GM18868 (cell line): ENCODE data around the gene ARFIP2.
A peak's percentile ranks its signal among the peaks of the same experiment; 100 is the strongest.
"Not testable (repeated sequence)": the region's sequence is repeated elsewhere in the genome, so short reads cannot be mapped to it uniquely, and the experiment has no call there.

Source experiments
- ATAC-seq: cut with Tn5 transposase; IDR thresholded peaks from one replicate; pipeline ENCODE4 v1.9.1; 2021; ENCODE audit warnings: mild to moderate bottlenecking, moderate library complexity; ENCODE audit not compliant: unreplicated experiment

Gene ARFIP2

GRCh38 chr11:6481012-6481923 is at the start of gene ARFIP2, which contains the start of gene TIMM10B:
Gene ARFIP2 (minus strand): TSS chr11:6481331. CDS start chr11:6480421, 910 bp downstream.
Gene TIMM10B (plus strand): TSS chr11:6481501. CDS start chr11:6481517, 16 bp downstream.
- peak; percentile 99 for ATAC-seq

GRCh38 chr11:6530848-6531247 is 49.7 kb upstream of the ARFIP2 start:
- ATAC-seq, result no peak

GRCh38 chr11:6529266-6529665 is 48.1 kb upstream of the ARFIP2 start:
- no peak for ATAC-seq

DNA sequence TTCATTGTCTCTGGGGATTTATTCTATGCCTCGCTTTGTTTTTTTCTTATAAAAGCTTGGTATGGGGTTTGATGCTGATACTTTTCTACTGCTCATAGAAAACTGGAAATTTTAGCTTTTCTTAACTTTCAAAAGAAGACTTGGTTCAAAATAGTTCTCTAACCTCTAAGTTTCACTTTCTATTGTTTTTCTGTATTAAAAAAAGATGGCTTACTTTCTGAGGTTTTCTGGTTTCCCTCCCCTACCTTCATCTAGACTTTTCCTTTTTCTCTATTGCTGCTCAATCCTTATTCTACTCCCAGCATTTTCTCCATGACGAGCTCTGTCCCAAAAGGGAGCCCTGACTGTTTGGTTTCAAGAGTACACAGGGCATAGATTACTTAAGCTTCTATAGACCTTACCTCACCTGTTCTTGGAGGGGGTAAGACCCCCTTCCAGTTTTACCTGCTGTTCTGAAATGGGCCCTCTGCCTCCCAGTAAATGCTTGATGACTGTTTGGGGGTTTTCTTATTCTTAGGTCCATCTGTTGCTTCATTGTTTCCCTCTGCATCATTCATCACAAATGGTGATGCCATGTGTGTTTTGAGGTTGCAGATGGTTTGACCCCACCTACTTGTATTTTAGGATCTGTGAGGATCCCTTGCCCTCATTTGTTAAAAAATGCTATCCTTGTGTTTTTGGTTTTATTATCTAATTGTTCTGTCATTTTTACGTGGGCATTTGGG is 45.4 kb upstream of the ARFIP2 start:
- peak; percentile 63 for ATAC-seq

GRCh38 chr11:6523253-6523652 is 42.1 kb upstream of the ARFIP2 start:
- ATAC-seq, result no peak

DNA sequence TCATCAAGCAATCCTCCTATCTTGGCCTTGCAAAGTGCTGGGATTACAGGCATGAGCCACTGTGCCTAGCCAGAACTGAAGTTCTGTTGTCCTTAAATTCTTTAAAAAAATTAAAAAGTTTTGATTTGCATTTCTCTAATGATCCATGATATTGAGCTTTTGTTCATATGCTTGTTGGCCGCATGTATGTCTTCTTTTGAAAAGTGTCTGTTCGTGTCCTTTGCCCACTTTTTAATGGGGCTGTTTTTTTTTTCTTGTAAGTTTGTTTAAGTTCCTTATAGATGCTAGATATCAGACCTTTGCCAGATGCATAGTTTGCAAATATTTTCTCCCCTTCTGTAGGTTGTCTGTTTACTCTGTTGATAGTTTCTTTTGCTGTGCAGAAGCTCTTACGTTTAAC is 40.8 kb upstream of the ARFIP2 start:
- ATAC-seq, result not testable (repeated sequence)

GRCh38 chr11:6520265-6520664 is 39.1 kb upstream of the ARFIP2 start:
- no peak for ATAC-seq

GRCh38 chr11:6516865-6517264 is 35.7 kb upstream of the ARFIP2 start:
- no peak for ATAC-seq

DNA sequence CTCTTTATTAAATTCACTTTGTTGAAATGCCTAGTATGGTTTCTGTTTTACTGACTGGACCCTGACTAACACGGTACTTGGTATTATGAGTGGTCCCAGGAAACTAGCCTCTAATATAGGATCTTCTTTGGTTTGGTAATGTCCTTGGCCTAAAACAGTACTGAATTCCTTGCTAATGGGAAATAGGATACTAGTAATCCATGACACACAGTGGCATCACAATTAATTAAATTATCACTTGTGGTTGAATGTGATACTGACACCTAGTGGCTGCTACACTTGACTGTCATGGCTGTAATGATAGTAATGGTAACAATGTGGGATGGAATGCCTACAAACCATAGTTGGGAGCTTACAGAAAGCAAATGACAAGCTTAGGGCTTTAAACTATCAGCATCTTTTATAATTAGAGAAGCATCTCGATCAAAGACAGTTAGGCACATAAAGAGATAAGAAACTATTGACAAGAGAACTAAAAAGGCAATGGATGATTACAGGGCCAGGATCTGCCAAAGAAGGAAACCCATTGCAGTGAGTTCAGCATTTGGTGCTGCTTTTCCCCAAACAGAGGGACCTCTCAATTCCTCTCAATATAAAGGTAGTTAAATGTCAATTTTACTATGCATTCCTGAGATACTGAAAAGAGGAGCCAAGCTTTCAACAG is 24.6 kb upstream of the ARFIP2 start:
- no peak for ATAC-seq

GRCh38 chr11:6504166-6504565 is 23.0 kb upstream of the ARFIP2 start:
- ATAC-seq, result no peak

- ATAC-seq, result no peak
Observed at GRCh38 chr11:6502382-6502781, 21.3 kb upstream of the ARFIP2 start.

DNA sequence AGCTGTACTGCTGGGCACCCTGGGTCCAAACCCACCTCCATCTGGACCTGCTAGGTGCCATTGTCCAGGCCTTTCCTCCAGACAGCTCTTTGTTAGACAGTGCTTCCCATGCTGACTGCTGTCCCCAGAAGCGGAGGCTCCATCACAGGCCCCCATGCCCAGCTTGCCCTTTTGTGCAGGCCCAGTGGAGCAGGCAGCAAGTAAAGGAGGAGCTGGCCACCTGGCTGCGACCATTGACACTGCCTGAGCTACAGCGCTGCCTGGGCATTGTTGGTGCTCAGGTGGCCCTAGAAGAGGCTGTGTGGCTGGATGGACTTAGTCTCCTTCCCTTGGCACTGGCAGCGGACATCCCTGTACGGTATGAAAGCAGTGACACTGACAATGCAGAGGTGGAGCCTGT is 17.4 kb upstream of the ARFIP2 start:
- ATAC-seq, result no peak

- no peak for ATAC-seq
Observed at GRCh38 chr11:6498121-6498520, 17.0 kb upstream of the ARFIP2 start.

GRCh38 chr11:6497069-6497839 is 16.1 kb upstream of the ARFIP2 start, which contains the start of gene DNHD1:
Gene DNHD1 (plus strand): TSS chr11:6497280. CDS start chr11:6498216, 936 bp downstream.
- ATAC-seq, result no peak

- no peak for ATAC-seq
Observed at GRCh38 chr11:6489306-6489705, 8.2 kb upstream of the ARFIP2 start.

DNA sequence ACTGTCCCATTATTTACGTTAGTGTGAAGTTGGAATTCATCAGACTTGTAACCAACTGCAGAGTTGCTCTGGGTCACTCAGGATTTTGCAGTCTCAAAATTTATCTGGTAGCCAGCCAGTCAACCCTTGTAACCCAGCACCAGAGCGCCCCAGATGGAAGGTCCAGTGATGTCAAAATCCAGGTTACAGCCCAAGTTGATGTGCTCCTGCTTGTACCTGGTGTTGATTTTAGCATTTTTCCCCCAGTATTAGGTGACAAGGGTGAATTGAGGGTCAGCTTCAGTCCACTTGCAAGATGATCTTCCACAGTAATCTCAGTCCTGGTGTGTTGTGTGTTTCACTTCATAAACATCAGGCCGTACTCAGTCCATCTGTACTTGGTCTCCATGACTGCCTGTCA is 7.7 kb upstream of the ARFIP2 start:
- ATAC-seq, result no peak

DNA sequence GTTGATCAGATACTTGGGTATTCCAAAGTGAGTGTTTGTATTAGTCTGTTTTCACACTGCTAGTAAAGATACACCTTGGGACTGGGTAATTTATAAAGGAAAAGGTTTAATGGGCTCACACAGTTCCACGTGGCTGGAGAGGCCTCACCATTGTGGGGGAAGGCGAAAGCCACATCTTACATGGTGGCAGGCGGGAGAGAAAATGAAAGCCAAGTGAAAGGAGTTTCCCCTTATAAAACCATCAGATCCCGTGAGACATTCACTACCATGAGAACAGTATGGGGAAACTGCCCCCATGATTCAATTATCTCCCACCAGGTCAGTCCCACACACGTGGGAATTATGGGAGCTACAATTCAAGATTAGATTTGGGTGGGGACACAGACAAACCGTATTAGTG is 7.2 kb upstream of the ARFIP2 start:
- ATAC-seq, result no peak

DNA sequence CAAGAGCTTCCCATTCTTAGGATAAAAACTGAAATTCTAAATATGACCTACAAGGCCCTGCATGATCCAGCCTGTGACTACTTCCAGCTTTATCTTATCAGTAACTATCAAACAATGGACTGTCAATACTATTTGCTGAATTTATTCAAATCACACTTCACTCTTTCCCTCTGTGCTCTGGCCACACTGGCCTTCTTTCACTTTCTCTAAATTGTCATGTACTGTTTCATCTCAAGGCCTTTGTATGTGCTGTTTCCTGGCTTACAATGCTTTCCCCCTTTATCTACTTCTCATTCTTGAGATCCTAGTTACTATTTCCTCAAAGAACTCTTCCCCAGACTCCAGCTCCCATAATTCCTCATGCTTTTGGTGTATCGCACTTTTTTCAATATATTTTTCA is 5.8 kb upstream of the ARFIP2 start:
- ATAC-seq, result no peak

DNA sequence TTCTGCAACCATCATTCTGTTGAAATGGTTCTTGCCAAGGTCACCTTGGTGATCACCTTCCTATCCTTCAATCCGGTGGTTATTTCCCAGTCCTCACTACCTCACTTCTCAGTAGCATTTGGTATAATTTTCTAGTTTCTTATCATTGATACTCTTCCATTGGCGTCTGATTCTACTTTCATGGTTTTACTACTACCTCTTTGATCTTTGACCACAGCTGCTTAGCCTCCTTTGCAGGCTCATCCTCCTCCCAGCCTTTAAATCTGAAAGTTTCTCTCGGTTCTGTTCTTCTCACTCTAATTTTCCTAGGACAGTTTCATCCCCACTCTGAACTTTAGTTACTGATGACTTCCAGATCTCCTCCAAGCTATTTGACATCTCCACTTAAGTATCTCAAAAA is 5.1 kb upstream of the ARFIP2 start:
- no peak for ATAC-seq

GRCh38 chr11:6485661-6486060 is 4.5 kb upstream of the ARFIP2 start:
- ATAC-seq, result no peak

DNA sequence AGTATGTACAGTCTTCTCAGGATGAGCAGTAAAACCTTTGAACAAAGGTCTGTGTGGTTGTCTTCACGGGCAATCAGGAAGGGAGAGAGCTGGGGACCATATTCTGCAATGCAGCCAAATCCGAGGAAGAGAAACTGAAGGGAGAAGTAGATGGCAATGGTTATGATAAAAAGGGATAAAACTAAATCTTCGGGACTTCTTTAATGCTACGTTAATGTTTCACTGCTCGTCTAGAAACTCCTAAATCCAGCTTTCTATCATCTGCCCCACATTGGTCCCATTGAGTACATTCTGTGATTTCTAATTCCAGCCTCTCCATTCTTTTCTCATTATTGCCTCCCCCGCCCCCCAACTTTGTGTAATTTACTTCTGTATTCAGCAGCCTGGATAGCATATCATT is 1.9 kb upstream of the ARFIP2 start:
- no peak for ATAC-seq
